ENCODE results near the gene FOXL1. TPM values are rescaled to one million over a fixed set of nuclear protein-coding genes. Genes with fewer than 3 reads are reported as not detected.
A peak's percentile ranks its signal among the peaks of the same experiment; 100 is the strongest.

FOXL1 gene
- total and polyA plus RNA-seq, 2 of the 13 experiments (the other 11 are each of a cell fraction or from before 2014, with no cell fraction given), result not detected

GRCh38 chr16:86554917-86555703 lies 23.2 kb upstream of the FOXL1 start, which contains the start of gene MTHFSD (continued):
- TF ChIP-seq CREB1 (IDR thresholded peaks at IDR 0.05) (peak; percentile 100), CREB1 (CRISPR knock-in tag; IDR thresholded peaks at IDR 0.05) (peak; percentile 99), RXRA (CRISPR knock-in tag; IDR thresholded peaks at IDR 0.05) (peak; percentile 13; the same call in 1 of the 2 replicates), ARID2 (CRISPR knock-in tag; IDR thresholded peaks at IDR 0.05; ENCODE audit: borderline replicate concordance) (no peak), TEAD2 (CRISPR knock-in tag; IDR thresholded peaks at IDR 0.05) (no peak), SALL2 (CRISPR knock-in tag; IDR thresholded peaks at IDR 0.05) (peak; percentile 86; the same call in 1 of the 2 replicates), AHR (CRISPR knock-in tag; IDR thresholded peaks at IDR 0.05) (no peak), PBX2 (CRISPR knock-in tag; IDR thresholded peaks at IDR 0.05) (no peak), ZNF10 (CRISPR knock-in tag; IDR thresholded peaks at IDR 0.05; ENCODE audit: borderline replicate concordance, low read depth) (no peak), ARHGAP35 (CRISPR knock-in tag; IDR thresholded peaks at IDR 0.05; ENCODE audit: borderline replicate concordance) (peak; percentile 25; the same call in 1 of the 2 replicates), ZBTB8A (CRISPR knock-in tag; IDR thresholded peaks at IDR 0.05; ENCODE audit: borderline replicate concordance, low read depth) (no peak), FOXJ3 (CRISPR knock-in tag; IDR thresholded peaks at IDR 0.05; ENCODE audit: borderline replicate concordance) (no peak), ZNF678 (CRISPR knock-in tag; IDR thresholded peaks at IDR 0.05) (peak; percentile 88), REPIN1 (CRISPR knock-in tag; IDR thresholded peaks at IDR 0.05; ENCODE audit: borderline replicate concordance, low read depth) (no peak), MYPOP (CRISPR knock-in tag; IDR thresholded peaks at IDR 0.05) (peak; percentile 26; the same call in 1 of the 2 replicates), FOXK2 (IDR thresholded peaks at IDR 0.05) (no peak), SIN3A (IDR thresholded peaks at IDR 0.05; ENCODE audit: borderline replicate concordance, low read depth, low read length) (peak; percentile 69), CC2D1A (CRISPR knock-in tag; IDR thresholded peaks at IDR 0.05) (no peak), TIGD3 (CRISPR knock-in tag; IDR thresholded peaks at IDR 0.05; ENCODE audit: borderline replicate concordance) (no peak), ZNF713 (CRISPR knock-in tag; IDR thresholded peaks at IDR 0.05) (0 out of 2 replicates have a peak, but pooled peaks have one; percentile 60), TGIF2 (CRISPR knock-in tag; IDR thresholded peaks at IDR 0.05) (peak; percentile 84), ZNF839 (CRISPR knock-in tag; IDR thresholded peaks at IDR 0.05; ENCODE audit: borderline replicate concordance) (no peak), ZFX (CRISPR knock-in tag; IDR thresholded peaks at IDR 0.05; ENCODE audit: low read depth) (peak; percentile 92), SPEN (CRISPR knock-in tag; IDR thresholded peaks at IDR 0.05; ENCODE audit: low read depth) (peak; percentile 98), ZNF781 (CRISPR knock-in tag; IDR thresholded peaks at IDR 0.05; ENCODE audit: borderline replicate concordance, not compliant biosample characterization) (peak; percentile 67), ZNF414 (CRISPR knock-in tag; IDR thresholded peaks at IDR 0.05) (peak; percentile 89; the same call in 1 of the 2 replicates), BRCA1 (CRISPR knock-in tag; IDR thresholded peaks at IDR 0.05) (no peak)
